ENCODE data around the gene CPNE1.

Gene CPNE1

DNA sequence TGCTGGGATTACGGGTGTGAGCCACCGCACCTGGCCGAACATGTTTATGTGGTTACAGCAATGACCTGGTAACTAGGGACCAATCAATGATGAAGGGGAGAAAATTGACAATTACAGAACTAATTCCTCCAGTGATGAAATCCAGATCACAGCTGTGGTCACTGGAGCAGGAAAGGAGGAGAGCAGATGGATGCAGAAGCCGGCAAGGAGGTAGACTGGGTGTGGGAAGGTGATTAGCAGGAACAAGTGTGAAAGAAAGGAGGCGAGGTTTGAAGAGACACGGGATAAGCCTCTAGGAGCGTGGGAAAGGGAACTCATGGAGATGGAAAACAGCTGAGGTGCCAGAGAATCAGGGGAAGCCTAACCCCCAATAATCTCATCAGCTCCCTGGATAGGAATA, 66.2 kb downstream of the CPNE1 start:
- DNase-seq: no peak

GRCh38 chr20:35597186-35597585, 67.5 kb downstream of the CPNE1 start:
- DNase-seq: no peak

GRCh38 chr20:35595901-35596300, 68.8 kb downstream of the CPNE1 start:
- no peak for DNase-seq

- no peak for DNase-seq
These were observed 69.2 kb downstream of the CPNE1 start for GRCh38 chr20:35595456-35595855.

- DNase-seq: no peak
These were observed 72.2 kb downstream of the CPNE1 start for GRCh38 chr20:35592339-35592974.

- no peak for DNase-seq
These were observed 76.3 kb downstream of the CPNE1 start for GRCh38 chr20:35588397-35588796.

GRCh38 chr20:35587436-35587835, 77.3 kb downstream of the CPNE1 start:
- no peak for DNase-seq

GRCh38 chr20:35586751-35587425, 77.8 kb downstream of the CPNE1 start:
- no peak for DNase-seq

DNA sequence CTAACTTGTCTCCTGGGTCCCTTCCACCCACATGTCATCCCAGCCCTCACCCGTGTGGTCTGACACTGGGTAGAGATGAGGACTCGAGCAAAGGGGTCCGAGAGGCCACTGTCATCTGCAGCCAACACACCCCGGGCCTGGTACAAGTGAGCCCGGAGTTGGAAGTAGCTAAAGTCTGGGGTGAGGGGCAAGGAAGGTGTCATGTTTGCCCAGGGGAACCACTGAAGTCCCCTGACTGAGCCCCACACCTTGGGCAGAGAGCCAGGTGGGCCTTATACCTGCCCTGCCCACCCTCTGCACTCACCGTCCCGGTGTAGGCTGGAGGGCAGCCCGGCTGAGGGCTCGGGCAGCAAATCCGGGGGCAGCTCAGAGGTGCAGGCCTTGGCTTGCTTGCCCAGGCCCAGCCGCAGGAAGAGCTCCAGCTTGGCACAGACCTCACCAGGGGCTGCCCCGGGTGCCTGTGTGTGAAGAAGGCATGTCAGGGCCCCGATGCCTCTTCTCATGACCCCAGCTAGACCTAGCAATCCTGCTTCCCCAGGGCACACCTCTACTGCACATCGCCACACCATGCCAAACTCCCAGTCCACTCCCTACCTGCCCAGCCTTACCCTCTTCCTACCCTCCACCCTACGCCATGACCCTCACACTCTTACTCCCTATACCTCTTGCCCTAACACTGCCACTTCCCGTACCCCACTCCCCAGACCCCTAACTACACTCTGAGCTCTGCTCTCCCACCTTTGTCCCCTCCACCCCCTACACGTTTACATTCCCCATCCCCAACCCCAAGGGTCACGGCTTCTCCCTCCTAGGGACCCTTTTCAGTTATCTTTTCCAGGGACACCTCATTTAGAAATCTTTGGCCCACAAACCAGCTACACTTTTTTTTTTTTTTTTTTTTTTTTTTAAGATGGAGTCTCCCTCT, 80.8 kb downstream of the CPNE1 start:
- no peak for DNase-seq

DNA sequence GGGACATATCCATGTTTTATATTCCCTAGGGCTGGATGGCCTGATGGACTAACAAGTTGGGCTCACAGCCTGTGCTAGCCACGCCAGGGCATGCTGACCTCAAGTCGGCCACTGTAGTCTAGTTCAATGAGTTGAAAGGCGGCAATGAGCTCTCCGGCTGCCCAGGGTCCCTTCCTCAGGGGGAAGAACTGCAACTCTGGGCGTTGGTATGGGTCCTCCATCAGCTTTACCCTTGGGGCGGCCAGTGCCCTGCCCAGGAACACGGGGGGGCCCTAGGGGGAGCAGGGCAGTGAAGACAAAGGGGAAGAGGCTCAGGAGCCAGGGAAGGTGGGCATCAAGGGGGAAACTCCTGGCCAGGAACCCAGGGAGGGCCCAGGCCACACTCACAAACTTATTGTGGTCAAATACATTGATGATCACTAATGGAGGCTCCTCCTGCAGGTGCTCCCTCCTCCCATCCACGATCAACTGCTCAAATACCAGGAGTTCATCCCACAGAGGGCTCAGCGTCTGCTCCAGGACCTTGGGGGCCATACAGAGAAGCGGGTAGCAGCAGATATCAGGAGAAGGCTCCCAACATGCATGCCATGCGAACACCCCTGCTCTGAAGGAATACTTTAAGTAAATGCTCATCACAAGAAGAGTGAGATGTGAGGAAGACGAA, 81.8 kb downstream of the CPNE1 start:
- DNase-seq: no peak

DNA sequence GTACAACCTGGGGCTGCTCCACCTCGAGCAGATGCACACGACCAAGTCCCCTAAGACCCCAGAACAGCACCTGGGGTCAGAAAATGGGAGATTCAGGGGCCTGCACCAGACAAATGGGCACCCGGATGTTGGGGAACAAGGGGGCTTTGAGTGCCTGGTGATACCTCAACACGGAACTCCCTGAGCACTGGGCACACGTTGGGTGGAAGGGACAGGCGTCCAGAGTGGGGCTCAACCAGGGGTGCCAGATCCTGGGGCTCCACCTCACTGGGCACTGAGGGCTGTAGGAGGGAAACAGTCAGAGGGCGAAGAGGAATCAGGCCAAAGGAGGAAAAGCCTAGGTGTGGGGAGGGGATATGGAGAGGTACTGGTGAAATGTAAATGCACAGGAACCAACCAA, 82.6 kb downstream of the CPNE1 start:
- DNase-seq: no peak

GRCh38 chr20:35579196-35579595, 85.5 kb downstream of the CPNE1 start:
- no peak for DNase-seq

DNA sequence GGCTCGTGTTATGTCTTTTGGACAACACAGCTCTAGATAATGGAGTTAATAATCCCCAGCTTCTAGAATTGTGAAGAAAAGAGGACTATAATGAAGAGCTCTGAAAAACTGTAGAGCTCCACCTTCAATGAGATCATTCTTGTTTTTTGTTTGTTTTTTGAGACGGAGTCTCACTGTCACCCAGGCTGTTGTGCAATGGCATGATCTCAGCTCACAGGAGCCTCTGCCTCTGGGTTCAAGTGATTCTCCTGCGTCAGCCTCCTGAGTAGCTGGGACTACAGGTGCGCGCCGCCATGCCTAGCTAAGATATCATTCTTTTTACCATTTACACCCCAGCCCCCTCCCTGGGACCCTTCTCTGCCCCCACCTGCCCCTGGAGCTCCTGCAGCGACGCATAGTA, 86.2 kb downstream of the CPNE1 start:
- DNase-seq: no peak

DNA sequence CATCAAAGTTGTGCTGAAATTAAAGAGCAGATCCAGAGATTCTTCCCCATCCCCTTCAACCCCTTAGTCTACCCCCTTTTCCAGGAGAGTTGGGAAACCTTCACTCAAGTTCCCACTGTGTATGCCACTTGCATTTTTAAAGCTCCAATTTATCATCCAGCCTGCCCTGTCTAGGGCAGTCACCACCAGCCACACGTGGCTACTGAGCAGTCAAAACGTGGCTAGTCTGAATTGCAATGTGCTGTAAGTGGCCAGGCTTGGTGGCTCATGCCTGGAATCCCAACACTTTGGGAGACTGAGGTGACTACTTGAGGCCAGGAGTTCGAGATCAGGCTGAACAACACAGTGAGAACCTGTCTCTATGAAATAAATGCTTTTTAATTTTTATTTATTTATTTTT, 87.9 kb downstream of the CPNE1 start:
- no peak for DNase-seq
